ENCODE results near the gene PLA2G4B. TPM values are rescaled to one million over a fixed set of nuclear protein-coding genes. Genes with fewer than 3 reads are reported as not detected.
A peak's percentile ranks its signal among the peaks of the same experiment; 100 is the strongest.

The PLA2G4B gene
- total RNA-seq, 2 experiments from 2014 or later = 2.1 to 2.2 TPM

DNA sequence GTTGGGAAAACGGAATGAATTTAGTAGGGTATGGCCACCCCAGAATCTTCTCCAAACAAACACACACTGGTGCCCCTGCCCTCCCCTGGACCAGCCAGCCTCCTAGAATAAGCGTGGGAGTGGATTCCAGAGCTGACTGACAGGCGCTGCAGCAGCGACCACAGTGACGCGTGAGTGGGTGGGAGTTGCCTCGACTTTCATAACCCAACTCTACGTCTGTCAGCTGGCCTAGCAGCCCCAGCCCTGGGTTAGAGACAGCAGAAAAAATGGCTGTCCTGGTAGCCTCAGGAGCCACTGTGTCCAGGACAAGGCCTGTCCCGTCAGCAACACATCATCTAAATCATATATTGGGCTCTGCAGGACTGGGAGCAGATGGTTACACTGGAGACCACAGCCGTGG, 10.0 kb downstream of the PLA2G4B start:
- Mint-ChIP-seq H3K36me3 (no peaks in the 10 kb centered on the region), H3K27ac (no peak overlapping the region)
- peak; percentile 39 for DNase-seq

DNA sequence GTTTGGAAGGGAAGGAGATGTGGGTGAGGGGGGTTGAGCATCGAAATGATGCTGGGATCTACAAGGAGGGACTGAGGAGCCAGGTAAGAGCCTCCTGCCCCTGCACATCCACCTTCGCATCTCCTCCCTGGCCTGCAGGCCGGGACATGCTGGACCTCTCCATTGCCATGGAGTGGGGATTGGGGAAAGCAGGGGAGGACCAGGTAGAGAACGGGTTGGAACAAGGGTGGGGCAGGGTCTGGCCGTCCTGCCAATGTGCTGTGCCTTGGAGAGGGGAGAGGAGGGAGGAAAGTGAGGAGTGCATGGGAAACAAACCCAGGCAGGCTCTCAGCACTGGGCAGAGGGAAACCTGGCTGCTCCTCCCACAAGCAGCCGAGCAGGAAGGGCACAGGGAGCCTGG, 10.6 kb downstream of the PLA2G4B start:
- Mint-ChIP-seq H3K27ac (no peak overlapping the region), H3K4me3 (no peak overlapping the region), H3K4me1 (no peaks in the 10 kb centered on the region), H3K9me3 (no peaks in the 10 kb centered on the region), H3K36me3 (no peaks in the 10 kb centered on the region), H3K27me3 (no peaks in the 10 kb centered on the region)
- no peak for DNase-seq

More for the DNA sequence above, 10.0 kb downstream of the PLA2G4B start:
- H3K27me3 Mint-ChIP-seq = no peaks in the 10 kb centered on the region
- no peaks in the 10 kb centered on the region for H3K4me1 Mint-ChIP-seq
- H3K9me3 Mint-ChIP-seq = no peaks in the 10 kb centered on the region
- no peak overlapping the region for H3K4me3 Mint-ChIP-seq

DNA sequence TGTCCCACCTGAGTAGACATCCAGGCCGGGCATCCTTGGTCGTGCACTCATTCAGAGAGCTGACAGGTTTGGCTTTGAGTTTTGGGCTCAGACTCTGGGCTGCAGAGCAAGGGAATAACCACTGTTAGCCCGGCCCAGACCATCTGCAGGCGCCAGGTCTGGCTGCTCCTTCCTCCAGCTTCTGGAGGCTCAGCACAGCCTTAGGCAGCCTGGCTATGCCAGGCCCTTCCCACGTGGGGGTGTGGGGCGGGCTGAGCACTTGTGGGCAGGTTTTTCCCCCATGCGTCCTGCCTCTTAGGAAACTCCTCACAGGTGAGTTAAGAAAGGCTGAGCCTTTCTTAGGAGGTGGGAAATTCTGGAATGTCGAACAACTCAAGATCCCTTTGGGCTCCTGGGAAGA, 11.2 kb downstream of the PLA2G4B start:
- H3K4me3 Mint-ChIP-seq = no peak overlapping the region
- H3K9me3 Mint-ChIP-seq = no peaks in the 10 kb centered on the region
- H3K27ac Mint-ChIP-seq = no peak overlapping the region
- no peaks in the 10 kb centered on the region for H3K36me3 Mint-ChIP-seq
- H3K4me1 Mint-ChIP-seq = no peaks in the 10 kb centered on the region
- no peaks in the 10 kb centered on the region for H3K27me3 Mint-ChIP-seq
- no peak for DNase-seq

DNA sequence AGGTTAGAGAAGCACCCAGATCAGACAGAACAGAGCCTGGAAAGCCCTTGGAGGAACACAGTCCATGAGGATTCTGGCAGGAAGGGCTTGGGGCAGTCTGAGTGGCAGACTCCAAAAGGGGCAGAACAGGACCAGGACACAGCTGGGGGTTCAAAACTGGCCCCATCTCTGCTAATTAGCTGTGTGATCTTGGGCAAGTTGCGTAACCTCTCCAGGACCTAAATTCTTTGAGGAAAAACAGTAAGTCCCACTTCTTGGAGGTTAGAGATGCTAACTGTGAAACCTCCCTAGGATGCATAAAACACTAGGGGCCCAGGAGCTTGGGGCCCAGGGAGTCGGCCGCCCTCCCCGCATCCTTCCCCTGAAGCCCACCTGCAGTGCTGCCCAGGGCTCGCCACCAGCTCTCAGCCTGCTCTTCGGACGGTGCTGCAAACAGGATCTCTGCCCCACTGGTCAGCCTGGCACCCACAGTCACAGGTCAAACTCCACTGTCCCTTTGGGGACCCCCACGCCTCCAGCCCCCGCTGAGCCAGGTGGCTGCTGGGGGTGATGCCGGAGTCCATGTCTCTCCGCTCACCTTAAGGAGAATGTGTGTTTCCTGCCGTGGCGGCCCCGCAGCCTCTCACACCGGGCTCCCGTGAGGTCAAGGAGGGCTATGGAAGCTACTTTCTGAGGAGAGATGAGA, 12.0 kb downstream of the PLA2G4B start:
- no peak for DNase-seq
- Mint-ChIP-seq H3K4me1 (no peaks in the 10 kb centered on the region), H3K36me3 (no peaks in the 10 kb centered on the region), H3K27me3 (no peaks in the 10 kb centered on the region), H3K4me3 (no peak overlapping the region), H3K9me3 (no peaks in the 10 kb centered on the region), H3K27ac (no peak overlapping the region)

DNA sequence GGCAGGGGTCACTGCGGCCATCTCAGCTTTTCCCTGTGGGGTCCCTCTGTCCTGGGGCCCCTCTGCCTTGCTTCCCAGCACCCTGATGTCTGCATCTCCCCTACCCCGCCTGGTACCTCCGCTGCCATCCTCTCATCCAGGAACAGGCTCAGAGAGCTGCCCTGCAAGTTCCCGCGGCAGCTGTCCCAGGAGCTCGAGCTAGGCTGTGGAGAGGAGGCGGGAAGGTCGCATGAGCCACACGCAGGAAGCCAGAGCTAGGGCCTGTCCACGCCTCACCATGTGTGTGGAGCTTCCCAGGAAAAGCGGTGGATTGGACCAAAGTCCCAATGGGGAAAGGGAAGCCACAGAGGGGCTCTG, 12.5 kb downstream of the PLA2G4B start:
- H3K36me3 Mint-ChIP-seq = no peaks in the 10 kb centered on the region
- no peak for DNase-seq
- H3K4me3 Mint-ChIP-seq = no peak overlapping the region
- no peaks in the 10 kb centered on the region for H3K9me3 Mint-ChIP-seq
- no peaks in the 10 kb centered on the region for H3K27me3 Mint-ChIP-seq
- H3K4me1 Mint-ChIP-seq = no peaks in the 10 kb centered on the region
- H3K27ac Mint-ChIP-seq = no peak overlapping the region

DNA sequence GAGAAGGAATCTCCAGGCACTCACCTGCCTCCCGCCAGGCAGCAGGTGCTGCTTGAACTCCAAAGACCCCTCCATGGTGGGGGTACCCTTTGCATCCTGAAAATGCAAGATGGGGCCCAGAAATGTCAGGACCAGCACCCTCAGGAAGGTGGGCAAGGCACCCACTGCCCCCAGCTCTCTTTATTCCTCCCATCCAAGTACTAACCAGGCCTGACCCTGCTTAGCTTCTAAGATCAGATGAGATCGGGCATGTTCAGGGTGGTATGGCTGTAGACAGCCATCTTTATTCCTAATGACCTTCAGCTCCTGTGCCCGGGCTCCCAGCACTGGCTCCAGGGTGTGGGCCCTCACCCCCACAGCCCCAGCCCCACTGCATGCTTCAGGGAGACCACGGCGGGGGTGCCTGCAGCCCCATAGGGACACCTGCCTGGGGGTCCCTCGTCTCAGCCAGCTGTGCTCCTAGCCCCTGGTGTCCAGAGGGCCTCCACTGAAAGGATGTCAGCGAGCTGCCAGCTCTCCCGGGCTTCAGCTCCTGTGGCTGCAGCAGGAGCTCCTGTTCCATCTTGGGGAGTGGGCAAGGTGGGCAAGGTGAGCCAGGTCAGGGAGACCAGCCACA, 13.2 kb downstream of the PLA2G4B start:
- H3K27ac Mint-ChIP-seq = no peak overlapping the region
- H3K4me3 Mint-ChIP-seq = no peak overlapping the region
- no peaks in the 10 kb centered on the region for H3K27me3 Mint-ChIP-seq

DNA sequence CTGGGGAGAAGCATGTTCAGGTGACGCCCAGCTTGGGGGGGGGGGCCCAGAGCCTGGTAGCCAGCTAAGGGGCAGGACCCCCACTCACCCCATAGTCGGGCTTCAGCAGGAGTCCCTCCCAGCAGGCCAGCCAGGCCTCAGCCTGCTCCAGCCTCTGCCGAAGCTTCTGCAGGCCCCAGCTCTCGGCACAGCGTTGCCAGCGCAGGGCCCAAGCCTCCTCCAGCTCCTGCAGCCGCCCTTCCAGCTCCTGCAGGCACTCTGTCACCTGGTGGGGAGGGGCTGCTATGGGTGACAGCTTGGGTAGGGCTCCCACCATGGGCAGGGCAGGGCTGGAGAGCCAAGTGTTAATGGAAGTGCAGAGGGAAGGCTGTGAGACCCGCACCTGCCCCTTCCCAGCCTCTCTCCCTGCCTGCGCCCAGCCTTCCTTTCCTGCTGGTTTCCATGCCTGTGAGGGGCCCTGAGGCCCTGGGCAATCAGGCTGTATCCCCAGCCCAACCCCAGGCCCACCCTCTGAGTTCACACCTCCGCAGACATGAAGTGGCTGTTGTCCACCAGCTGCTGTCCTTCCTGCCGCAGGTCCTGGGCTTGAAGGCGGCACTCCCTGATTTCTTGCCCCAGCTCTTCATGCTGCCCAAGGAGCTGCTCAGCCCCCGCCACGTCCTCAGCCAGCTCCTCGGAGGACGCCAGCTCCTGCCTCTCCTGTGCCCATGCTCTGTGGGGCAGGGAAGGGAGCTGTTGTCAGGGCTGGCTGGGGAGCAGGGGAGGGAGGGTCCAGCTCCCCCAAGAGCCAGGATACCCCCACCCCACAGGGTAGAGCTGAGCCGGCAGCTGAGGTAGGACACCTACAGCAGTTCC, 14.3 kb downstream of the PLA2G4B start:
- no peaks in the 10 kb centered on the region for H3K27me3 Mint-ChIP-seq

More for the DNA sequence above, 13.2 kb downstream of the PLA2G4B start:
- Mint-ChIP-seq H3K36me3 (no peaks in the 10 kb centered on the region), H3K9me3 (no peaks in the 10 kb centered on the region), H3K4me1 (no peaks in the 10 kb centered on the region)
- DNase-seq = no peak

DNA sequence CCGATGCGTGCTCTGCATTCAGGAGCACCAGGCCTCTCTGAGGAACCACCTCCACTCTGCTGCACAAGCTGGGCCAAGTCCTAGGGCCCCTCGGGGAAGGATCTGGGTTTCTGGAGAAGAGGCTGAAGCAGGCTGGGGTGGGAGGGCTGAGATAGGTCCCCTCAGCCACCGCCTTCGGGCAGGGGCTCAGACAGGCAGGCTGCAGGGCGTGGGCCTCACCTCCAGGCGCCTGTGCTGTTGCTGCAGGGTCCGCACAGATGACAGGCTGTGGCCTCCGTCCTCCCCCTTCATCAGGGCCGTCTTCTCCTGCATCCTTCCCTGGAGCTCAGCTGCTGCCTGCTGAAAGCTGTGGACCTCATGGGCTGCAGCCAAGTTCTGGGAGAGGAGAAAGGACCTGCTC, 15.2 kb downstream of the PLA2G4B start:
- no peak for DNase-seq
- no peaks in the 10 kb centered on the region for H3K9me3 Mint-ChIP-seq
- H3K27me3 Mint-ChIP-seq = no peaks in the 10 kb centered on the region
- H3K4me1 Mint-ChIP-seq = no peaks in the 10 kb centered on the region
- H3K36me3 Mint-ChIP-seq = no peaks in the 10 kb centered on the region
- no peak overlapping the region for H3K27ac Mint-ChIP-seq
- no peak overlapping the region for H3K4me3 Mint-ChIP-seq

More for the DNA sequence above, 14.3 kb downstream of the PLA2G4B start:
- no peak for DNase-seq
- H3K9me3 Mint-ChIP-seq = no peaks in the 10 kb centered on the region
- H3K27ac Mint-ChIP-seq = no peak overlapping the region
- no peaks in the 10 kb centered on the region for H3K36me3 Mint-ChIP-seq
- H3K4me1 Mint-ChIP-seq = no peaks in the 10 kb centered on the region
- H3K4me3 Mint-ChIP-seq = no peak overlapping the region

DNA sequence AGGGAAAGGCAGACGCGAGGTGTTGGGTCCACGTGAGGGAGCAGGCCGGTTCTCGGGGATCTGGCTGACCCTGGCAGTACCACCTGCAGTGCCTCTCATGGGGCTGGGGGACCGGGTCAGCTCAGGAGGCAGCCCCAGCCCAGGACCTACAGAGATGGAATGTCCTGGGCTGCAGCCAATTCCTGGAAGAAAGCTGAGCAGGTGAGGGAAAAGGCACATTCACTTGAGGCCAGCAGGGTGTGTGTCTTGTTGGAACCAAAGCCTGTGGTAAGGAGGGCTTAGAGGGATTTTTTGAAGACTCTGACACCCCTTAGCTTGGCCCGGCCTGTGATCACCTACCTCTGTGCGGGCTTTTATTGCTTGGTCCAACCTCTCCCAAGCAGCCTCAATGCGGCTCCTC, 15.8 kb downstream of the PLA2G4B start:
- no peak for DNase-seq
- no peaks in the 10 kb centered on the region for H3K36me3 Mint-ChIP-seq
- no peaks in the 10 kb centered on the region for H3K4me1 Mint-ChIP-seq
- no peak overlapping the region for H3K27ac Mint-ChIP-seq
- H3K9me3 Mint-ChIP-seq = no peaks in the 10 kb centered on the region
- no peak overlapping the region for H3K4me3 Mint-ChIP-seq
- no peaks in the 10 kb centered on the region for H3K27me3 Mint-ChIP-seq

DNA sequence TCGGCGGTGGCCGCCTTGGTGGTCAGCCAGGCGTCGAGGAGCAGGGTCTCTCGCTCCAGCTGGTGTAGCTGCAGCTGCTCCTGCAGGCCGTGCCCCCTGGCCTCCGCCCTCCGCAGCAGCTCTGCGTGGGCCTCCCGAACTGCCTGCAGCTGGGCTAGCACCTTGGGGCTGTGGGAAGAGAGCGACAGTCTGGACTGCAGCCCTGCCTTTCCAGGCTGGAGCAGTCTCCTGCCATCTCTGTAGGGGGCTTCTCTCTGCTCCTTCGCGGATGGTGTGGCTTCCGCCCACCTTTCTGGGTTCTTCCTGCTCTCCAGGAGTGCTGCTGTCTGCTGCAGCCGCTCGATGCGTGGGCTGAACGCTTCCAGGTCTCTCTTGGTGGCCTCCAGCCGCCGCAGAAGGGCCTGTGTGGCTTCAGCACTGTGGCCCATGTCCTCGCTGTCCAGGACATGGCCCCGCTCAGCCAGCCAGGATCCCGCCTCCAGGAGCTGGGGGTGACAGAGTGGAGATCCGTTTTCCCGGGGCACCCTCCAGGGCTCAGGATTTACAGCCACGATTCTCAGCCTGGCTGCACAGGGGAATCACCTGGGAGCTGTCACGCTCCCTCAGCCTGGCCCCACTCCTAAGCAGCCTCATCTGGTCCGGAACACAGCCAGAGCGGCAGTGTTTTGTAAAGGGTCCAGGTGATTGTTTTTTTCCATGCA, 16.8 kb downstream of the PLA2G4B start:
- Mint-ChIP-seq H3K4me1 (no peaks in the 10 kb centered on the region), H3K9me3 (no peaks in the 10 kb centered on the region), H3K27ac (no peak overlapping the region), H3K27me3 (no peaks in the 10 kb centered on the region), H3K36me3 (no peaks in the 10 kb centered on the region), H3K4me3 (no peak overlapping the region)
- DNase-seq = no peak

DNA sequence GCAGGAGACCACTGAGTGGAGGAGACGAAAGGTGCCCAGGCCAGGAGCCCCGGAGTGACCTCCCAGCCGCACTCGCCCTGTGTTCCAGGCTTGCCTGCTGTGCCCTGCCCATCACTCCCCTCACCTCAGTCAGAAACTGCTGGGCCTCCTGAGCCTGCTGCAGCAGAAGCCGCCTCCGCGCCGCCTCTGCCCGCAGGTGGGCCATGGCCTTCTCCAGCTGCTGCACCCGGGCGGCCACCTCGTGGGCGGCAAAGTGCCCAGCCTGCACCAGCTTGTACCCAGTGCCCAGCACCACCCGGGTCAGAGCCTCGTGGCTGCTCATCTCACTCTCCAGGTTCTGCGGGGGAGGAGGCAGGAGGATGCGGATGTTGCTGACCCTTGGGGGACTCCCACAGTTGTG, 17.6 kb downstream of the PLA2G4B start:
- no peaks in the 10 kb centered on the region for H3K36me3 Mint-ChIP-seq
- no peaks in the 10 kb centered on the region for H3K9me3 Mint-ChIP-seq
- no peak for DNase-seq
- H3K27ac Mint-ChIP-seq = no peak overlapping the region
- no peaks in the 10 kb centered on the region for H3K27me3 Mint-ChIP-seq
- peaks cover 3% of the 10 kb centered on the region for H3K4me1 Mint-ChIP-seq
- H3K4me3 Mint-ChIP-seq = no peak overlapping the region

DNA sequence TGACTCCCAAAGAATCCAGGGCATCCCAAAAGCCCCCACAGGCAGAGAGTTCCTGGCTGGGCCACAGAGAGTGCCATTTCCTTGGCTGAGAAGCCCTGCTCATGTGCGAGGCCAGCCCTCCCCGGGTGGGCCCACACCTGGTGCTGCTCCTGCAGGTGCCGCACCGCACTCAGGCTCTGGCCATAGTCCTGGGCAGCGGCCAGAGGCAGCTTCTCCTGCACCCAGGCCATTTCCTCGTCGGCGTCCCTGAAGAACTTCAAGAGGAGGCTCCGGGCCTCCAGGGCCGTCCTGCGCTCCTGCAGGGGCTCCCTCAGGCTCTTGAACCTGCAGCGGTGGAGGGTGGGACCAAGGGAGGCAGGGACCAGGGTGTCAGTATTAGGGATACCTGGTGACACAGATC, 18.1 kb downstream of the PLA2G4B start:
- Mint-ChIP-seq H3K4me3 (no peak overlapping the region), H3K4me1 (peaks cover 3% of the 10 kb centered on the region), H3K36me3 (no peaks in the 10 kb centered on the region), H3K27me3 (no peaks in the 10 kb centered on the region), H3K27ac (no peak overlapping the region), H3K9me3 (no peaks in the 10 kb centered on the region)
- DNase-seq = no peak

DNA sequence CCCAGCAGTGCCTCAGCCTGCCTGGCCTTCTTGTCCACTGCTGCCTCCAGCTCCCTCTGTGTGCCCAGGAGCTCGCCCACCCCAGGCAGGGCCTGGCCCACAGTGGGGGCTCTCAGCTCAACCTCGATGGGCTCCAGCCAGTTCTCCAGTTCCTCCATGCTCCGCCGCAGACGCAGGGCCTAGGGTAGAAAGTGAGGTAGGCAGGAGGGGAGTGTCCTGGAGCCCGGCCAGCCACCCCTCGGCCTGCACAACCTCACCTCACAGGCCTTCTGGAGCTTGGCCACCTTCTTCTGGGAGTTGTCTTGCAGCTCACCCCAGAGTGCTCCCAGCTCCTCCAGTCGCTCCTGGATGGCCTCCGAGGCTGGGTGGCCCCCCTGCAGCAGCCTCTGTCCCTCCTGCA, 18.7 kb downstream of the PLA2G4B start:
- H3K27ac Mint-ChIP-seq = no peak overlapping the region
- no peaks in the 10 kb centered on the region for H3K27me3 Mint-ChIP-seq
- no peaks in the 10 kb centered on the region for H3K36me3 Mint-ChIP-seq
- no peak overlapping the region for H3K4me3 Mint-ChIP-seq
- no peaks in the 10 kb centered on the region for H3K9me3 Mint-ChIP-seq
- no peak for DNase-seq
- H3K4me1 Mint-ChIP-seq = peaks cover 3% of the 10 kb centered on the region

DNA sequence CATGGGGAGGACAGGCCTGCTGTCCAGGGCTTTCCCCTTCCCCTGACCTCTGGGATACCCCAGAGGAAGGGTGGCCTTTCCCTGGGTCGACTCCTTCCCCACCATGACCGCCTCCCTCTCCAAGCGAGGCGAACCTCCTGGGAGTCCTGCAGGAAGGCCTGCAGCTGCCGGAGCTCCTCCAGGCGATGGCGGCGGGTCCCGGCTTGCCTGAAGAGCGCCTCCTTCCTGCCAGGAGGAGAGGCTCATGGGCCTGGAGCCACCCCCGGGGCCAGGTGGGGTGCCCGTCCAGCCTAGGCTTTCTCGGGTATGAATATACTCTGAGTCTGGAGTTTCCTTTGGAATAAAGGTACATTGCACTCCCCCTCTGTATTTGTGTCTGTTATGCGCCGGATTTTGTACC, 20.1 kb downstream of the PLA2G4B start:
- Mint-ChIP-seq H3K9me3 (no peaks in the 10 kb centered on the region), H3K27me3 (no peaks in the 10 kb centered on the region), H3K4me3 (no peak overlapping the region), H3K4me1 (peaks cover 3% of the 10 kb centered on the region), H3K27ac (no peak overlapping the region), H3K36me3 (no peaks in the 10 kb centered on the region)
- DNase-seq = no peak

All from activated naive CD8-positive, alpha-beta T cell treated with anti-CD3 and anti-CD28 coated beads for 36 hours (primary cell).